Endometrial microvascular endothelial cells (primary cell): ENCODE measurements around the gene ACAP3. TPM values are rescaled to one million over a fixed set of nuclear protein-coding genes. Genes with fewer than 3 reads are reported as not detected.

Experiments used
- in situ Hi-C: cut with HindIII; loops from 2 replicates; pipeline ENCODE4 v1.10.0; 2017; ENCODE audit warnings: low sequenced_read_pairs, low pct_unique_long_range_greater_than_20kb; ENCODE audit errors: inconsistent ontology term
- total RNA-seq: library from RNA; depleted of rRNA; stranded (reverse); fragments of >200 nt; gene quantifications from one replicate; pipeline ENCODE4 v1.2.3, GENCODE V29; 2015; ENCODE audit errors: inconsistent ontology term

ACAP3 gene
- total RNA-seq, 1 donor from 2014 or later, result 28.7 TPM

DNA sequence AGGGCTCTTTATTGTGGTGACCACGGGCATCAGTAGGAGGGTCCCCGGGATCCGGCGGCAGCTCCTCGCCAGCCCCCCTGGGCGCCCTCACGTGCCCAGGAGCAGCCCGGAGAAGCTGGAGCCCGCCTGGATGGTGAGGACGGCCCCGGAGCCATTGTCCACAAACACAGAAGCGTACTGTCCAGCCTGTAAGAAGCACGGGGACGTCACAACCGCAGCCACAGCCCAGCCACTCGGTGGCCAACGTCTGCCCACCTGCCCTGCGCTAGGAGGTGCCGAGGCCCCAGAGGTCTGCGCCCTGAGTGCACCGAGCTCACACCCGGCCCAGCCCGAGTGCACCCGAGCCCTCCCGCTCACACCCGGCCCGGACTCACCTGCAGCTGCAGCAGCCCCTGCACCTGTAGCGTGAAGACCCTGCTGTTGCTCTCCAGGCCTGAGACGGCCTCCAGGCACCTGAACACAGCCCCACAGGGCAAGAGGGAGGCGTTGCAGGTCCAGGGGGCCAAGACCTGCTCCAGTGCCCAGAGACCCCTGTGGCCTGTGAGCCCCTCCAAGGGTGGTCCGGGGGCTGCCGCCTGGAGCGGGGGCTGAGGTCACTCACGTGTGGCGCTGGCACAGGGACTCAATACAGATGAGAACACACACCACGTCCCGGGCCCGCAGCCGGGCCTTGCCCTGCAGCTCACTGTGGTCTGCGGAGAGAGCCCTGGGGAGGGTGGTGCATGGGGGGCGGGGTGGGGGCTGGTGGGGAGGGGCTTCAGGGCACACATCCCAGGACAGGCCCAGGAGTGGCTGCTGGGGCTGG, 65.1 kb downstream of the ACAP3 start:
- in situ Hi-C loops, result no loop called here

Other genes with a start within 250 kb of the ACAP3 start
- gene RNF223, start 233.6 kb downstream of the ACAP3 start, total RNA-seq, result not detected
- 22.3 TPM for gene C1orf159, start 191.8 kb downstream of the ACAP3 start, total RNA-seq
- gene TTLL10, start 134.1 kb downstream of the ACAP3 start, total RNA-seq, result not detected
- gene TNFRSF18, start 101.3 kb downstream of the ACAP3 start, total RNA-seq, result not detected
- gene TNFRSF4, start 93.8 kb downstream of the ACAP3 start, total RNA-seq, result not detected
- 186 TPM for gene SDF4, start 75.9 kb downstream of the ACAP3 start, total RNA-seq
- 23.9 TPM for gene B3GALT6, start 75.7 kb downstream of the ACAP3 start, total RNA-seq
- not detected for gene C1QTNF12, start 61.2 kb downstream of the ACAP3 start, total RNA-seq
- gene UBE2J2, start 34.1 kb downstream of the ACAP3 start, total RNA-seq, result 47.6 TPM
- under 0.01 TPM for gene SCNN1D, start 27.5 kb downstream of the ACAP3 start, total RNA-seq
- gene PUSL1, start 667 bp upstream of the ACAP3 start, total RNA-seq, result 21.4 TPM
- gene INTS11, start 16.7 kb upstream of the ACAP3 start, total RNA-seq, result 99.3 TPM
- gene CPTP, start 16.9 kb upstream of the ACAP3 start, total RNA-seq, result 31.2 TPM
- gene TAS1R3, start 23.4 kb upstream of the ACAP3 start, total RNA-seq, result under 0.01 TPM
- gene DVL1, start 41.5 kb upstream of the ACAP3 start, total RNA-seq, result 41.8 TPM
- gene MXRA8, start 50.6 kb upstream of the ACAP3 start, total RNA-seq, result 4.0 TPM
- 153 TPM for gene AURKAIP1, start 67.3 kb upstream of the ACAP3 start, total RNA-seq
- gene CCNL2, start 91.4 kb upstream of the ACAP3 start, total RNA-seq, result 85.4 TPM
- gene MRPL20, start 99.4 kb upstream of the ACAP3 start, total RNA-seq, result 180 TPM
- 2.0 TPM for gene ANKRD65, start 113.3 kb upstream of the ACAP3 start, total RNA-seq
- 27.5 TPM for gene VWA1, start 127.8 kb upstream of the ACAP3 start, total RNA-seq
- gene ATAD3C, start 141.8 kb upstream of the ACAP3 start, total RNA-seq, result under 0.01 TPM
- gene ATAD3B, start 163.8 kb upstream of the ACAP3 start, total RNA-seq, result 34.4 TPM
- 67.8 TPM for gene ATAD3A, start 204.2 kb upstream of the ACAP3 start, total RNA-seq
- 1.0 TPM for gene TMEM240, start 232.7 kb upstream of the ACAP3 start, total RNA-seq